Omental fat pad (tissue), 4 donors: ENCODE measurements around the gene KCNJ5. TPM values are rescaled to one million over a fixed set of nuclear protein-coding genes. Genes with fewer than 3 reads are reported as not detected.
A peak's percentile ranks its signal among the peaks of the same experiment; 100 is the strongest.

Experiments used
- ATAC-seq: fragments of 150-250 bp; one replicate; pipeline ENCODE4 v1.9.1; 2016; ENCODE audit warnings: mild to moderate bottlenecking, moderate library complexity; ENCODE audit not compliant: low FRiP score
- DNase-seq: peaks from one replicate; pipeline ENCODE4 v3.0.0-alpha.2; 2019; ENCODE audit warnings: low spot score
- total RNA-seq, 4 donors: library from RNA; depleted of rRNA; stranded (reverse); fragments of >200 nt; gene quantifications; one replicate each; pipeline ENCODE4 v1.1.0, GENCODE V29; 2016
- TF ChIP-seq, protein P1 (sequence below), 3 donors: fragments of 450-650 bp; IDR thresholded peaks; one replicate each; pipeline ENCODE4 v1.5.1; 2016 to 2017; ENCODE audit warnings: antibody characterized with exemption in 3 of 3, mild to moderate bottlenecking in 3 of 3, moderate library complexity in 2 of 3

The KCNJ5 gene
- total RNA-seq, 4 donors from 2014 or later, result 1.5 to 12.1 (median 3.0) TPM

- ATAC-seq, result no peak
- TF ChIP-seq, protein P1, sequence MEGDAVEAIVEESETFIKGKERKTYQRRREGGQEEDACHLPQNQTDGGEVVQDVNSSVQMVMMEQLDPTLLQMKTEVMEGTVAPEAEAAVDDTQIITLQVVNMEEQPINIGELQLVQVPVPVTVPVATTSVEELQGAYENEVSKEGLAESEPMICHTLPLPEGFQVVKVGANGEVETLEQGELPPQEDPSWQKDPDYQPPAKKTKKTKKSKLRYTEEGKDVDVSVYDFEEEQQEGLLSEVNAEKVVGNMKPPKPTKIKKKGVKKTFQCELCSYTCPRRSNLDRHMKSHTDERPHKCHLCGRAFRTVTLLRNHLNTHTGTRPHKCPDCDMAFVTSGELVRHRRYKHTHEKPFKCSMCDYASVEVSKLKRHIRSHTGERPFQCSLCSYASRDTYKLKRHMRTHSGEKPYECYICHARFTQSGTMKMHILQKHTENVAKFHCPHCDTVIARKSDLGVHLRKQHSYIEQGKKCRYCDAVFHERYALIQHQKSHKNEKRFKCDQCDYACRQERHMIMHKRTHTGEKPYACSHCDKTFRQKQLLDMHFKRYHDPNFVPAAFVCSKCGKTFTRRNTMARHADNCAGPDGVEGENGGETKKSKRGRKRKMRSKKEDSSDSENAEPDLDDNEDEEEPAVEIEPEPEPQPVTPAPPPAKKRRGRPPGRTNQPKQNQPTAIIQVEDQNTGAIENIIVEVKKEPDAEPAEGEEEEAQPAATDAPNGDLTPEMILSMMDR (IDR thresholded peaks at IDR 0.05), result no peak
- no peak for DNase-seq
Observed at GRCh38 chr11:128953151-128953550, 62.0 kb downstream of the KCNJ5 start.

- TF ChIP-seq, protein P1 (IDR thresholded peaks at IDR 0.05), result no peak
- DNase-seq, result no peak
- no peak for ATAC-seq
Observed at GRCh38 chr11:128955636-128956035, 64.5 kb downstream of the KCNJ5 start.

DNA sequence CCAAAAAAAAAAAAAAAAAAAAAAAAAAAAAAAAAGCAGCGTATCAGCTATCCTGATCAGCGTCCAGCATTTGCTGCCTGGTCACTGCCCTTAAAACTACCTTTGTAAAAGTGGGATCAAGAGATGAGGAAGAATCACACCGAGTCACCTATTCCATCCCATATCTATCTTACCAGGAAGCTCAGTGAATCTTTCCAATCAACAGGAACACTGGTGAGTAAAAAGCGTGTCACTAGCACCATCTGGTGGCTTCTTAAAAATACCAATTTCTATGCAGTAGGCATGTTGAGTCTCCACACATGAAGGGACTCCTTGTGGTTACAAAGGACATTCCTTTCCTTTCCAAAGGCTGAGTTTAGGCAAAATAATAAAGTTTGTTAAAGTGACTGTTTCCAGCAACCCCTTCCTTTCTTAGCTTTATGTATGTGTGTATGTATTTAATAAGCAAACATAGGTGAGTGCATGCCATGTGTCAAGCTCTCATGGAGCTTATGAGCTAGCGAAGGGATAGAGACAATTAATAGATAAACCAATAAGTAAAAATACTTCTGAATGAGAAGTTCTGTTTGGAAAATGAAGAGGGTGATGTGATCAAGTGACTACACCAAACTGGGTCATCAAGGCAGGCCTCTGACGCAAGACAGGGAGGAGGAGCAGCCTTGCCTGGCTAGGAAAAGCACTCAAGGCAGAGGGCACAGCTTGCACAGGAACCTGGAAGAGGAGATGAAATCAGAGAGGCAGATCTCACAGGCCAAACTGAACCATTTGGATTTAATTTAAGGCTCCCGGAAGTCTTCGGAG lies 65.4 kb downstream of the KCNJ5 start:
- TF ChIP-seq, protein P1 (IDR thresholded peaks at IDR 0.05), result peak in 1 of 3 donors; percentile 18
- DNase-seq, result no peak
- ATAC-seq, result peak; percentile 65

- TF ChIP-seq, protein P1 (IDR thresholded peaks at IDR 0.05), result no peak
- ATAC-seq, result no peak
- no peak for DNase-seq
Observed at GRCh38 chr11:128957202-128957482, 66.0 kb downstream of the KCNJ5 start.

- DNase-seq (no peak), ATAC-seq (no peak)
- TF ChIP-seq, protein P1 (IDR thresholded peaks at IDR 0.05), result no peak
Observed at GRCh38 chr11:128961645-128962044, 70.5 kb downstream of the KCNJ5 start.

DNA sequence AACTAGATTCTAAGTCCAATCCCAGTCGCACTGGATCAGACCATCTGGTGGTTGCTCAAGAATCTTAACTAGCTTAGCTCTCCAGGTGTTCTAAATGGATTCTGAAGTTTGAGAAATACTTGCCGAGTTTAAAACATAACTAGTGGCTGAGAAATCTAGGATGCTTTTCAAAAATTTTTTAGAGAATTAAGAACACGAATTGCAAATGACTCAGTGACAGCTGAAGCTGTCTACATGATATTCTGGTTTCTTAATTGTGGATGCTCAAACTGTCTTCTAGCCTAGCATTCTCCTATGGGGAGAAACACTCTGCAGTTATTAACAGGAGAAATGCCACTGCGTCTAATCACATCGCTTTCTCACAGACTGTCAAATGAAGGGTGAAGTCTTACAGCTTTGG lies 71.7 kb downstream of the KCNJ5 start:
- TF ChIP-seq, protein P1 (IDR thresholded peaks at IDR 0.05), result no peak
- ATAC-seq (no peak), DNase-seq (no peak)

- ATAC-seq (no peak), DNase-seq (no peak)
- TF ChIP-seq, protein P1 (IDR thresholded peaks at IDR 0.05), result no peak
Observed at GRCh38 chr11:128963744-128964325, 72.7 kb downstream of the KCNJ5 start.
